ENCODE results near the gene RAPGEF4. TPM values are rescaled to one million over a fixed set of nuclear protein-coding genes. Genes with fewer than 3 reads are reported as not detected.
A peak's percentile ranks its signal among the peaks of the same experiment; 100 is the strongest.

The RAPGEF4 gene
- total RNA-seq, 1 experiment from 2014 or later, result 0.62 TPM

DNA sequence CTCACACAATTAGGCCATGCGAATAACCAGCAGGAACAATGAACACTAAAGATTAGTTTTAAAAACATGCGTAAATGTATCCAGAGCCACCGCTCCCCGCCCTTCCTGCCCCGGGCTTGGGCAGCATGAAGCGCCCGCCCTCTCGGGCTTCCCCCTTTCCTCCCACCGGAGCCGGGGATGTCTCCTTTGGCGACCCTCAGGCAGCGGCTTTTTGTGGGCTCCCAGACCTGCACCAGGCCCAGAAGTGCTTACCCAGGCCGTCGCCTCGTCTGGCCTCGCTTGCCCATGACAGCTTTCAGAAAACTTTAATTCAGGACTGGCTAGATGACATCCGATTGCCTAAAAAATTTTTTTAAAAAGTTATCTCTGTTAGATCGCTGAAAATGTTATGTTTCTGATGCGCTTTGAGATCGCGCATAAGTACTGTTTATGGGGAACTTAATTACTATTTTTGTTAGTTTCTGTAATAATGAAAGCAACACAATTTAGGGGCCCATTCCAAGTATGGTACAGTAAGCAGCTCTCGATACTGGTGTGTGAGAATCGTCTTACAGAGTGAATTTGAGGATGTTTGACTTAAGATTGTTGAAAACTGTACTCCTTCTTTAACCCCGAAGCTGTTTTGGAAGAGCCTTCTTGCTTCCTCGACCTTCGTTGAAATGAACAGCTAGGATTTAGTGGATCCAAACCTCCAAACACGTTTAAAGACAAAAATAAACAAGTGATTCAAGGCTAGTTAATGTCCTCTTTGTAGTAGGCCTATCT, 341.1 kb downstream of the RAPGEF4 start:
- ChIA-PET POLR2A (no interaction called here), CTCF (no interaction called here)
- in situ Hi-C loops (cut with HindIII; ENCODE audit: low pct_unique_long_range_greater_than_20kb, low sequenced_read_pairs) (no loop called here), intact Hi-C loops (cut with micrococcal nuclease; ENCODE audit: unreplicated experiment) (no loop called here)
- peaks cover 2% of the 10 kb centered on the region; the same call in 1 of the 2 replicates for H3K36me3 ChIP-seq (ENCODE audit: control insufficient read depth, insufficient read depth, low read length)
- TF ChIP-seq, protein P1, sequence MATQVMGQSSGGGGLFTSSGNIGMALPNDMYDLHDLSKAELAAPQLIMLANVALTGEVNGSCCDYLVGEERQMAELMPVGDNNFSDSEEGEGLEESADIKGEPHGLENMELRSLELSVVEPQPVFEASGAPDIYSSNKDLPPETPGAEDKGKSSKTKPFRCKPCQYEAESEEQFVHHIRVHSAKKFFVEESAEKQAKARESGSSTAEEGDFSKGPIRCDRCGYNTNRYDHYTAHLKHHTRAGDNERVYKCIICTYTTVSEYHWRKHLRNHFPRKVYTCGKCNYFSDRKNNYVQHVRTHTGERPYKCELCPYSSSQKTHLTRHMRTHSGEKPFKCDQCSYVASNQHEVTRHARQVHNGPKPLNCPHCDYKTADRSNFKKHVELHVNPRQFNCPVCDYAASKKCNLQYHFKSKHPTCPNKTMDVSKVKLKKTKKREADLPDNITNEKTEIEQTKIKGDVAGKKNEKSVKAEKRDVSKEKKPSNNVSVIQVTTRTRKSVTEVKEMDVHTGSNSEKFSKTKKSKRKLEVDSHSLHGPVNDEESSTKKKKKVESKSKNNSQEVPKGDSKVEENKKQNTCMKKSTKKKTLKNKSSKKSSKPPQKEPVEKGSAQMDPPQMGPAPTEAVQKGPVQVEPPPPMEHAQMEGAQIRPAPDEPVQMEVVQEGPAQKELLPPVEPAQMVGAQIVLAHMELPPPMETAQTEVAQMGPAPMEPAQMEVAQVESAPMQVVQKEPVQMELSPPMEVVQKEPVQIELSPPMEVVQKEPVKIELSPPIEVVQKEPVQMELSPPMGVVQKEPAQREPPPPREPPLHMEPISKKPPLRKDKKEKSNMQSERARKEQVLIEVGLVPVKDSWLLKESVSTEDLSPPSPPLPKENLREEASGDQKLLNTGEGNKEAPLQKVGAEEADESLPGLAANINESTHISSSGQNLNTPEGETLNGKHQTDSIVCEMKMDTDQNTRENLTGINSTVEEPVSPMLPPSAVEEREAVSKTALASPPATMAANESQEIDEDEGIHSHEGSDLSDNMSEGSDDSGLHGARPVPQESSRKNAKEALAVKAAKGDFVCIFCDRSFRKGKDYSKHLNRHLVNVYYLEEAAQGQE (IDR thresholded peaks at IDR 0.05; ENCODE audit: insufficient read depth in 1 of 2, low read depth in 2 of 2, low read length in 1 of 2), result peak in 1 of 2 experiments; percentile 15; a peak in 1 of 4 replicates
- no peak for TF ChIP-seq TCF7L2 (IDR thresholded peaks at IDR 0.05; ENCODE audit: low read depth, low read length)
- BruUV-seq (replicated peaks), result no TSS peak
- ATAC-seq (no peak; the same call in 1 of the 2 replicates), DNase-seq (ENCODE audit: low read depth, low spot score) (no peak)
- peak overlapping the region; percentile 59 to 70 for H3K4me3 ChIP-seq (ENCODE audit: low read depth in 2 of 2, low read length in 2 of 2)
- H3K9me3 ChIP-seq (ENCODE audit: control insufficient read depth, insufficient read depth, low read depth, low read length), result no peaks in the 10 kb centered on the region
- H3K27ac ChIP-seq (ENCODE audit: low read length), result peak overlapping the region; percentile 100
- peaks cover 65% of the 10 kb centered on the region for H3K4me1 ChIP-seq (ENCODE audit: control insufficient read depth, insufficient read depth, low read length)
- H3K27me3 ChIP-seq (ENCODE audit: control insufficient read depth, insufficient read depth, low read length), result no peaks in the 10 kb centered on the region

DNA sequence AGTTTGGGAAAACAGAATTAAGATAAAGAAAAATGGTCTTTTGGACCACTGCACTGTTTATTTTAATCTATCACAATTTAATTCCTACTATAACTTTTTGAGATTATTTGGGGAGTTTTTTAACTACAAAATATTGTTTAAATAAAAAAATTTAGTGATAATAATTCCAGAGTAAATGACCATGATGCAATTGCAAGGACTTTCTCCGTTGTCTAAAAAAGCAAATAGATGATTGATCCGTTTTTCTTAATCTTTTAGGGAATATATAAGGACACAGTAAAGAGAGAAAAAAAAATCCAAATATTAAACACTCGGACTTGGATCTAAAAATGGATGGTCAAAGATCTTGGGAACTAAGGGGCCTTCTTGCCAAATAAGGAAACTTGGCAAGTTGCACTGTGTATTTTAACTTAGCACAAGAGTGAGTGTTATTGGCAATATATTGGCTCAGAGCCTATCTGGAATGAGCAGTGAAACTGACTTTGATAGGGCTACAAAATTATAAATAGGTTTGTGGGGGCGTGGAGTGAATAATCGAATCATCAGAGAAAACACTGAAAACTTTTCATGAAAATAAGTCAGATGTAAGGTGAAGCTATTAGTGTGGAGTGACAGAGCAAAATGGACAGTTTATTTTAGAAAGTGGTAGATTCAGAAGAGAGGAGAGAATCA, 342.0 kb downstream of the RAPGEF4 start:
- DNase-seq (ENCODE audit: low read depth, low spot score), result no peak
- Histone ChIP-seq H3K27me3 (ENCODE audit: control insufficient read depth, insufficient read depth, low read length) (no peaks in the 10 kb centered on the region), H3K36me3 (ENCODE audit: control insufficient read depth, insufficient read depth, low read length) (peaks cover 2% of the 10 kb centered on the region; the same call in 1 of the 2 replicates), H3K27ac (ENCODE audit: low read length) (peak overlapping the region; percentile 100), H3K4me1 (ENCODE audit: control insufficient read depth, insufficient read depth, low read length) (peaks cover 67% of the 10 kb centered on the region), H3K9me3 (ENCODE audit: control insufficient read depth, insufficient read depth, low read depth, low read length) (no peaks in the 10 kb centered on the region), H3K4me3 (ENCODE audit: low read depth in 2 of 2, low read length in 2 of 2) (peak overlapping the region; percentile 59 to 70)
- TF ChIP-seq SIN3A (IDR thresholded peaks at IDR 0.05; ENCODE audit: borderline replicate concordance, insufficient read depth, low read depth, low read length) (no peak), TCF7L2 (IDR thresholded peaks at IDR 0.05; ENCODE audit: low read depth, low read length) (no peak), POLR2AphosphoS5 (IDR thresholded peaks at IDR 0.05; ENCODE audit: low read depth, low read length) (no peak)
- TF ChIP-seq, protein P1 (IDR thresholded peaks at IDR 0.05; ENCODE audit: insufficient read depth in 1 of 2, low read depth in 2 of 2, low read length in 1 of 2), result no peak
- TF ChIP-seq, protein P2, sequence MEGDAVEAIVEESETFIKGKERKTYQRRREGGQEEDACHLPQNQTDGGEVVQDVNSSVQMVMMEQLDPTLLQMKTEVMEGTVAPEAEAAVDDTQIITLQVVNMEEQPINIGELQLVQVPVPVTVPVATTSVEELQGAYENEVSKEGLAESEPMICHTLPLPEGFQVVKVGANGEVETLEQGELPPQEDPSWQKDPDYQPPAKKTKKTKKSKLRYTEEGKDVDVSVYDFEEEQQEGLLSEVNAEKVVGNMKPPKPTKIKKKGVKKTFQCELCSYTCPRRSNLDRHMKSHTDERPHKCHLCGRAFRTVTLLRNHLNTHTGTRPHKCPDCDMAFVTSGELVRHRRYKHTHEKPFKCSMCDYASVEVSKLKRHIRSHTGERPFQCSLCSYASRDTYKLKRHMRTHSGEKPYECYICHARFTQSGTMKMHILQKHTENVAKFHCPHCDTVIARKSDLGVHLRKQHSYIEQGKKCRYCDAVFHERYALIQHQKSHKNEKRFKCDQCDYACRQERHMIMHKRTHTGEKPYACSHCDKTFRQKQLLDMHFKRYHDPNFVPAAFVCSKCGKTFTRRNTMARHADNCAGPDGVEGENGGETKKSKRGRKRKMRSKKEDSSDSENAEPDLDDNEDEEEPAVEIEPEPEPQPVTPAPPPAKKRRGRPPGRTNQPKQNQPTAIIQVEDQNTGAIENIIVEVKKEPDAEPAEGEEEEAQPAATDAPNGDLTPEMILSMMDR (IDR thresholded peaks at IDR 0.05), result no peak
- in situ Hi-C loops (cut with HindIII; ENCODE audit: low pct_unique_long_range_greater_than_20kb, low sequenced_read_pairs), result no loop called here
- intact Hi-C loops (cut with micrococcal nuclease; ENCODE audit: unreplicated experiment), result no loop called here
- POLR2A ChIA-PET, result interaction anchor here (1.4 to 2.1 kb wide), 2 partner anchors 14 to 47 kb away, joined by 5 read pairs; no protein-coding TSS in a partner anchor
- ATAC-seq, result no peak
- CTCF ChIA-PET, result no interaction called here
- BruUV-seq (replicated peaks), result TSS peak; percentile 75

Data from Panc1 (cell line).